ENCODE measurements around the gene RSAD1.

Gene RSAD1

DNA sequence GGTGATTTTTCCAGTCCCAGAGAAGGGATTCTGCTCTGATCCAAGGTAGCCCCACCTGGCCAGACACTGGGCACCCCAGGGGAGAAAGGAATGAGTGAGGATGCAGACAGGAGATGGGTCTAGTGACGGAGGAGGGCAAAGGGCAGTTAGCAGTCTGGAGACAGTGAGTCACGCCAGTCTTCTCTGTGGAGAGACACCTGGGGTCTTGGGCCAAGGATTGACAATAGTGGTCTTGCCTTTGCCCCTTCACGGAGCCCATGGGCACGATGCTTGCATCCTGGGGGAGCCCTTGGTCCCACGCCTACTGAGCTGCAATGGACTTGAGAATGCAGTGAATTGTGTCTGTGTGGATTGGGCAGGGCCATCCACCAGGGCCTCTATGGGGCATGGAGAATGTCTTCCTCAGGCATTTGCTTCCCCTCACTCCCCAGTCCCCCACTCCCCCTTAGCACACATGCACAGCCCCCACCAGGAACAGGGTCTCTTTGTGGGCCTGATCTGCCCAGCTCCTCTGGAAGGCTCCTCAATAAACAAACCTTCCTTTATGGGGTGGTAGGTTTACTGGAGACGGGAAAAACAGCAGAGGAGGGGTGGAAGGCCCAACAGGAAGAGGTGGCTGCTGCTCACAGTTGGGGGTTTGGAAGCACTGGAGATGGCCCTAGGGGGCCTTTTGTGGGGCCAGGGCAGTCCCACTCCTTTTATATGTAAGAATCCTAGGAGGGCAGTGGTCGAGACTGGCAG lies 11.4 kb upstream of the RSAD1 start:
- DNase-seq (ENCODE audit: extremely low spot score) = no peak
- TF ChIP-seq LEF1 (IDR thresholded peaks at IDR 0.05; ENCODE audit: borderline replicate concordance) (no peak), ELF4 (IDR thresholded peaks at IDR 0.05) (no peak), FOXA1 (IDR thresholded peaks at IDR 0.05) (no peak), FOXM1 (IDR thresholded peaks at IDR 0.05; ENCODE audit: borderline replicate concordance) (no peak), SP1 (IDR thresholded peaks at IDR 0.05) (no peak), NFRKB (IDR thresholded peaks at IDR 0.05) (no peak), BHLHE40 (IDR thresholded peaks at IDR 0.05; ENCODE audit: borderline replicate concordance) (no peak), ARNT (IDR thresholded peaks at IDR 0.05) (no peak), HDGF (IDR thresholded peaks at IDR 0.05; ENCODE audit: borderline replicate concordance) (no peak), ZNF384 (IDR thresholded peaks at IDR 0.05) (no peak), SUZ12 (IDR thresholded peaks at IDR 0.05) (no peak), L3MBTL2 (conservative IDR thresholded peaks at IDR 0.05) (no peak), CTBP1 (IDR thresholded peaks at IDR 0.05; ENCODE audit: borderline replicate concordance) (no peak), FOXK2 (IDR thresholded peaks at IDR 0.05) (no peak), TARDBP (IDR thresholded peaks at IDR 0.05) (no peak)
- TF ChIP-seq, protein P1, sequence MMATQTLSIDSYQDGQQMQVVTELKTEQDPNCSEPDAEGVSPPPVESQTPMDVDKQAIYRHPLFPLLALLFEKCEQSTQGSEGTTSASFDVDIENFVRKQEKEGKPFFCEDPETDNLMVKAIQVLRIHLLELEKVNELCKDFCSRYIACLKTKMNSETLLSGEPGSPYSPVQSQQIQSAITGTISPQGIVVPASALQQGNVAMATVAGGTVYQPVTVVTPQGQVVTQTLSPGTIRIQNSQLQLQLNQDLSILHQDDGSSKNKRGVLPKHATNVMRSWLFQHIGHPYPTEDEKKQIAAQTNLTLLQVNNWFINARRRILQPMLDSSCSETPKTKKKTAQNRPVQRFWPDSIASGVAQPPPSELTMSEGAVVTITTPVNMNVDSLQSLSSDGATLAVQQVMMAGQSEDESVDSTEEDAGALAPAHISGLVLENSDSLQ (IDR thresholded peaks at IDR 0.05) = no peak
- ChIA-PET CTCF (interaction anchor here (1.2 to 1.6 kb wide), 2 partner anchors 12 to 70 kb away, joined by 5 read pairs; partner anchors contain the start of gene LRRC59), POLR2A (no interaction called here)

DNA sequence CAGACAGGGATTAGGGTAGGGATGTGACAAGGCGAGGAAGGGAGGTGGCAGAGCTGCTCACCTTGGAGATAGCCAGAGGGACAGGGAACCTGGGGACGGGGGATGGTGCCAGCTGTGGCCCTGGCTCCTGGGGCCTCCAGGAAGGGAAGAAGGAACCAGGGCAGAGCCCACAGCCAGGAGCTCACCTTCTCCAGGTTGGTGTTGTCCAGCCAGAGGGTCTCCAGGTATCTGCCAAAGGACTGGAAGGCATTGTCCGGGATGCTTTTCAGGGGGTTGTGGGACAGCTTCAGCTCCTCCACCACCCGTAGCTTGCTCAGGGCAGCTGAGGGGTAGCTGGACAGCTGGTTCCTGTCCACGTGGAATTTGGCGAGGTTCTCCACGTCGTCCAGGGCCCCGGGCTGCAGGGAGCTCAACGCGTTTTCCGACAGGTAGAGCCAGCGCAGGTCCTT lies 10.8 kb upstream of the RSAD1 start:
- POLR2A ChIA-PET = no interaction called here
- TF ChIP-seq NFRKB (IDR thresholded peaks at IDR 0.05) = no peak
- no peak for DNase-seq (ENCODE audit: extremely low spot score)
- CTCF ChIA-PET = interaction anchor here (1.2 to 1.6 kb wide), 2 partner anchors 11 to 71 kb away, joined by 5 read pairs; partner anchors contain the start of gene LRRC59

DNA sequence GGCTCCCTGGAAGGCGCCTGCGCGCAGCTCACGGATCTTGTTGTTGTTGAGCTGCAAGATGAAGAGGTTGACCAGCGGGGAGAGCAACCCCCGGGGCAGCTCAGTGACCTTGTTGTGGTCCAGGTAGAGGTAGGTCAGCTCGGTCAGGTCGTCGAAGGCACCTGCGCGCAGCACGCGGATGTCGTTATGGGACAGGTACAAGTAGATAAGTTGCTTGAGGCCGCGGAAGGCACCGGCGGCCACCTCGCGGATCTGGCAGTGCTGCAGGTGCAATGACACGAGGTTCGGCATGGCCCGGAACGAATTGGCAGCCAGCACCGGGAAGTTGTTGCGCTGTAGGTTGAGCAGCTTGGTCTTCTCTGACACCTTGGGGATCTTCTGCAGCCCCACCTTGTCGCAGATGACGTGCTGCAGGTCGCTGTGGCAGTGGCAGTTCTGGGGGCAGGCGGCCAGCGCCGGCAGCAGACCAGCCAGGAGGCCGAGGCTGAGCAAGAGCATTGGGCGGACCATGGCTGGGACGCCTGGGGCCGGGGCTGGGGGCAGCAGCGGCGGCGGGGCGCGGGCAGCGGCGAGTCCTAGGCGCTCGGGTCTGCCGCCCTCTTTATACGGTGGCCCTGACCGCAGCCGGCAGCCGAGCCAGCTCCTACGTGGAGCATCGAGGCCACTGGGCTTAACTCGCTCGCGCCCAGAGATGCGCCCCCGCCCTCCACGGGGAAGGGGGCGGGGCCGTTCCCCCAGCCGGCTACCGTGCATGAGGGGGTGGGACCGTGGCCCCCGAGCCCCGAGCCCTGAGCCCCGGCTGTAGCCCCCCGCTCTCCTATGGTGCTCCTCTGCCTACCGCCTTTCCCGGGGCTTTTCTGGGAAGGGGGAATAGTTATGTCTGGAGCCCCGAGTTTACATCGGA lies 10.1 kb upstream of the RSAD1 start, which contains the start of gene CHAD:
CHAD (minus strand) TSS at position 577 of the 904 bp plus-strand sequence; CDS start at position 510, 67 bp downstream.
- no peak for DNase-seq (ENCODE audit: extremely low spot score)
- ChIA-PET POLR2A (no interaction called here), CTCF (interaction anchor here (1.2 to 1.6 kb wide), 2 partner anchors 11 to 71 kb away, joined by 5 read pairs; partner anchors contain the start of gene LRRC59)
- TF ChIP-seq L3MBTL2 (conservative IDR thresholded peaks at IDR 0.05) (no peak), TARDBP (IDR thresholded peaks at IDR 0.05) (no peak), NFRKB (IDR thresholded peaks at IDR 0.05) (no peak), ARNT (IDR thresholded peaks at IDR 0.05) (no peak), SP1 (IDR thresholded peaks at IDR 0.05) (no peak), FOXA1 (IDR thresholded peaks at IDR 0.05) (no peak), LEF1 (IDR thresholded peaks at IDR 0.05; ENCODE audit: borderline replicate concordance) (no peak), BHLHE40 (IDR thresholded peaks at IDR 0.05; ENCODE audit: borderline replicate concordance) (no peak), FOXM1 (IDR thresholded peaks at IDR 0.05; ENCODE audit: borderline replicate concordance) (no peak), ZNF384 (IDR thresholded peaks at IDR 0.05) (no peak), FOXK2 (IDR thresholded peaks at IDR 0.05) (no peak), HDGF (IDR thresholded peaks at IDR 0.05; ENCODE audit: borderline replicate concordance) (no peak), ELF4 (IDR thresholded peaks at IDR 0.05) (no peak), CTBP1 (IDR thresholded peaks at IDR 0.05; ENCODE audit: borderline replicate concordance) (no peak), SUZ12 (IDR thresholded peaks at IDR 0.05) (no peak)
- TF ChIP-seq, protein P1 (IDR thresholded peaks at IDR 0.05) = no peak

DNA sequence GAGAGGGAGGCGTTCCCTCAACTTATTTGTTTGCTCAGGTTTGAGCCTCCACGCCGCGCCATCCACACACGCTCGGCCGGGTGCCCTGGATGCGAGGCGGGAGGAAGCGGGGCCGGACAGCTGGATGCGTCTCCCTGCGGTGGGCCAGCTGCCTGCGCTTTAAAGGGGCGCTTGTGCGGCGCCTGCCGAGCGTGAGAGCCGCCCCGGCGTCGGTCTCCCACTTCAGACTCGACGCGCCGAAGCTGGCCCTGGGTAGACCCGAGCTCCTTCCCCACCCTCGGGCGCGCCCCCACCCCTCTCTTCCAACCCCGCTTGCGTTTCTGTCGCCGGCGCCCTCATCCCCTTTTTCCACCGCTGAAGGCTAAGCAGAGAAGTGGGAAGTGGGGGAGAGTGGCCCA lies 9.5 kb upstream of the RSAD1 start:
- no peak for DNase-seq (ENCODE audit: extremely low spot score)
- CTCF ChIA-PET = no interaction called here
- no peak for TF ChIP-seq ELF4 (IDR thresholded peaks at IDR 0.05)
- no peak for TF ChIP-seq SP1 (IDR thresholded peaks at IDR 0.05)
- no peak for TF ChIP-seq FOXM1 (IDR thresholded peaks at IDR 0.05; ENCODE audit: borderline replicate concordance)
- no peak for TF ChIP-seq NFRKB (IDR thresholded peaks at IDR 0.05)
- TF ChIP-seq FOXA1 (IDR thresholded peaks at IDR 0.05) = no peak
- no peak for TF ChIP-seq TARDBP (IDR thresholded peaks at IDR 0.05)
- TF ChIP-seq, protein P1 (IDR thresholded peaks at IDR 0.05) = no peak
- TF ChIP-seq L3MBTL2 (conservative IDR thresholded peaks at IDR 0.05) = no peak
- no peak for TF ChIP-seq HDGF (IDR thresholded peaks at IDR 0.05; ENCODE audit: borderline replicate concordance)
- TF ChIP-seq SUZ12 (IDR thresholded peaks at IDR 0.05) = no peak
- no peak for TF ChIP-seq BHLHE40 (IDR thresholded peaks at IDR 0.05; ENCODE audit: borderline replicate concordance)
- POLR2A ChIA-PET = no interaction called here

DNA sequence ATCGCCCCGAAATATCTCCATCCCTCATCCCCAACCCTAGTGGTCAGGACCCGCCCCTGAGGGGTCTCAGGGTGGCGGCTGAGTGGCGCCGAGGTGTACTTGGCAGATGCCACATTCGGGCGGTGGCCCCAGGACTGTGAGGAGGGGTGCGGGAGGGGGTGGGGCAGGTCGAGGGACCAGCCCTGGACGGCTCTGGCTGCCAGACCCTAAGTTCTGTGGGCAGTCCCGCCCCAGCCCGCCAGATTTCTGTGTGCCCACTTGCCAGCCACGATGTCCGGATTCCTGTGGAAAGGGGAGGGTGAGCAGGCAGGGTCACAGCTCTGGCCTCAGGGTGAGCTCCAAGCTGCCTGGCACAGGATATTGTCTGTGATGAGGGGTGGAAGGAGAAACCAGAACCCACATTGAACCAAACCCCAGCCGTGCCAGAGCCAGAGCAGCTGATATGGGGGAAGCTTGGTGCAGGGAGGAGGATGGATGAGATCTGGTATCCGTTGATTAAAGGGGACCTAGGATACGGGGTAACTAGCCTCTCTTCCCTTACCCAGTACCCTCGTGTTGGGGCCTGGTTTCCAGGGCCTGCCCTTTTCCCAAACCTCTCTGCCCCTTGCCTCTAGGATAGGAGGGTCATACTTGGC lies 8.9 kb upstream of the RSAD1 start:
- TF ChIP-seq SP1 (IDR thresholded peaks at IDR 0.05) = no peak
- no peak for TF ChIP-seq L3MBTL2 (conservative IDR thresholded peaks at IDR 0.05)
- no peak for TF ChIP-seq NFRKB (IDR thresholded peaks at IDR 0.05)
- no peak for TF ChIP-seq BHLHE40 (IDR thresholded peaks at IDR 0.05; ENCODE audit: borderline replicate concordance)
- no peak for TF ChIP-seq FOXK2 (IDR thresholded peaks at IDR 0.05)
- no peak for TF ChIP-seq FOXM1 (IDR thresholded peaks at IDR 0.05; ENCODE audit: borderline replicate concordance)
- no peak for TF ChIP-seq ELF4 (IDR thresholded peaks at IDR 0.05)
- TF ChIP-seq ARNT (IDR thresholded peaks at IDR 0.05) = no peak
- TF ChIP-seq, protein P1 (IDR thresholded peaks at IDR 0.05) = no peak
- TF ChIP-seq TARDBP (IDR thresholded peaks at IDR 0.05) = no peak
- no peak for TF ChIP-seq ZNF384 (IDR thresholded peaks at IDR 0.05)
- TF ChIP-seq CTBP1 (IDR thresholded peaks at IDR 0.05; ENCODE audit: borderline replicate concordance) = no peak
- CTCF ChIA-PET = no interaction called here
- POLR2A ChIA-PET = no interaction called here
- no peak for DNase-seq (ENCODE audit: extremely low spot score)
